OCI-LY1 (cell line): ENCODE results near the gene PRRX1.

ENCODE experiments used
- H2AFZ ChIP-seq: fragments of 200-600 bp; sonication (generic), shearing (Covaris generic); 2 replicates; pipeline ENCODE4 v1.6.0; 2014; ENCODE audit warnings: antibody characterized with exemption, mild to moderate bottlenecking, low read length
- H3F3A ChIP-seq: fragments of 200-600 bp; sonication (generic), shearing (Covaris generic); 2 replicates; pipeline ENCODE4 v1.6.0; 2014; ENCODE audit warnings: mild to moderate bottlenecking, antibody characterized with exemption, low read length, moderate library complexity; ENCODE audit not compliant: insufficient read depth
- H3K27ac ChIP-seq: fragments of 200-600 bp; sonication (generic); 2 replicates; pipeline ENCODE4 v1.5.1; 2014; ENCODE audit warnings: low read length, mixed run types, mild to moderate bottlenecking, low read depth; ENCODE audit not compliant: poor library complexity, severe bottlenecking
- H3K27me3 ChIP-seq: fragments of 200-600 bp; sonication (generic); 2 replicates; pipeline ENCODE4 v1.6.0; 2014; ENCODE audit warnings: antibody characterized with exemption, mild to moderate bottlenecking, low read length, moderate library complexity; ENCODE audit not compliant: insufficient read depth
- H3K36me3 ChIP-seq: fragments of 200-600 bp; sonication (generic); 2 replicates; pipeline ENCODE4 v1.6.1; 2014; ENCODE audit warnings: mild to moderate bottlenecking, antibody characterized with exemption, low read length, moderate library complexity, mixed read lengths; ENCODE audit not compliant: insufficient read depth
- H3K4me1 ChIP-seq: fragments of 200-600 bp; sonication (generic); 2 replicates; pipeline ENCODE4 v1.5.1; 2014; ENCODE audit warnings: mild to moderate bottlenecking, low read length, moderate library complexity; ENCODE audit not compliant: insufficient read depth, severe bottlenecking
- H3K4me2 ChIP-seq: fragments of 200-600 bp; sonication (generic), shearing (Covaris generic); 2 replicates; pipeline ENCODE4 v1.6.1; 2014; ENCODE audit warnings: low read length
- H3K4me3 ChIP-seq: fragments of 200-600 bp; sonication (generic); 2 replicates; pipeline ENCODE4 v1.5.1; 2014; ENCODE audit warnings: low read length, low read depth, mild to moderate bottlenecking, mixed read lengths; ENCODE audit not compliant: poor library complexity, severe bottlenecking
- H3K79me2 ChIP-seq: fragments of 200-600 bp; shearing (Covaris generic); 2 replicates; pipeline ENCODE4 v1.6.1; 2016; ENCODE audit warnings: mixed run types, low read length, mixed read lengths; ENCODE audit not compliant: insufficient read depth
- H3K9ac ChIP-seq: fragments of 200-600 bp; sonication (generic), shearing (Covaris generic); 2 replicates; pipeline ENCODE4 v1.6.1; 2014; ENCODE audit warnings: mild to moderate bottlenecking, low read length, mixed read lengths
- H3K9me2 ChIP-seq: fragments of 200-600 bp; sonication (generic), shearing (Covaris generic); 2 replicates; pipeline ENCODE4 v1.6.1; 2014; ENCODE audit warnings: low read depth, mild to moderate bottlenecking, low read length, mixed read lengths
- H3K9me3 ChIP-seq: fragments of 200-600 bp; shearing (Covaris generic); 2 replicates; pipeline ENCODE4 v1.6.1; 2014; ENCODE audit warnings: low read length, mixed read lengths
- H4K20me1 ChIP-seq: fragments of 200-600 bp; sonication (generic), shearing (Covaris generic); 2 replicates; pipeline ENCODE4 v1.6.0; 2016; ENCODE audit warnings: mild to moderate bottlenecking, low read length; ENCODE audit not compliant: insufficient read depth
- EZH2 ChIP-seq: fragments of 200-600 bp; sonication (generic), shearing (Covaris generic); IDR thresholded peaks from 2 replicates; pipeline ENCODE4 v1.8.0; 2017; ENCODE audit warnings: borderline replicate concordance, mixed run types, mild to moderate bottlenecking, antibody characterized with exemption, low read length, moderate library complexity, mixed read lengths
- TF ChIP-seq, protein P1 (sequence below): fragments of 200-600 bp; sonication (generic), shearing (Covaris generic); IDR thresholded peaks from 2 replicates; pipeline ENCODE4 v1.5.1; 2017; ENCODE audit warnings: mild to moderate bottlenecking, antibody characterized with exemption, low read length, moderate library complexity, mixed read lengths

PRRX1 gene

DNA sequence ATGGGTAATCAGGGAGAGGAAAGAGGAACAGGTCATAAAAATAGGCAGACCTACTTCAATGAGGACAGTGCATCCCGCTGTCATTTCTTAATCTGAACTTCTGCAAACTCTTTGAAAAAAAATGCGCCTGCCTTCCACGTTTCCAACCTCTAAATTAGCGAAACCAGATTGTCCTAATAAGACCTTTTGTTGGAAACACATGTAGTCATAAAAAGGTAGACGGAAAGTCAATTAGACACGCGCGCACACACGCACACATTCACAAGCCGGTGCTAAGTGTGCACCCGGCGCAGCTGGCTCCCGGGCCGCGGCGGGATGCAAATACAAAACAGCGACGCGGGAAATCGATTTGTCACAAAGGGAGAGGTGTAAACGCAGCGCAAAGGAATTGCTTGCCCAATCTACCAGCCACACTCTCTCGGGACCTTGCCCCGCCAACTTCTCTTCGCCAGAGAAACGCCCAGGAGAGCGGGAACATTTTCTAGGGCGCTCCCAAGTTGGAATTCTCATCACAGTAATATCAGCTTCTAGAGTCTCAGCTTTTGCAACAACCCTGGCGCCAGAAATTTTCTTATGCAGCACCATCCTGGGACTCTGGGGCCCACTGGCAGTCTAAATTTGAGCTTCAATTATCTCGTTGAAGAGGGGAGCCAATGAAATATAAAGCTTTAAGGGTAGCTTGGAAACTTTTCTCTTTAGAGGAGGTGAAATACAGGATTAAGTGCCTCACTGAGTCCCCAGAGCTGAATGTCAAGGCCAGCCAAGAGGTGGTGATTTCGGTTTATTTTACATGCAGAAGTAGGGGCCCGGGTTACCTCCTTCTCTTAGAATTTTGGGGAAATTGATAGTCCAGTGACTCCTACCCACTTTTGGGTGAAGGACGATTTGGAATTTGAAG, 4.5 kb downstream of the PRRX1 start:
- Histone ChIP-seq H3K27me3 (no peaks in the 10 kb centered on the region), H3K9me2 (no peaks in the 10 kb centered on the region), H3K4me3 (no peak overlapping the region), H3K9me3 (no peaks in the 10 kb centered on the region), H3K79me2 (no peaks in the 10 kb centered on the region), H3K9ac (no peak overlapping the region), H3K4me1 (no peaks in the 10 kb centered on the region), H4K20me1 (no peaks in the 10 kb centered on the region), H3K4me2 (no peak overlapping the region), H3K27ac (no peak overlapping the region), H3K36me3 (no peaks in the 10 kb centered on the region), H2AFZ (no peak overlapping the region), H3F3A (no peaks in the 10 kb centered on the region)
- TF ChIP-seq, protein P1, sequence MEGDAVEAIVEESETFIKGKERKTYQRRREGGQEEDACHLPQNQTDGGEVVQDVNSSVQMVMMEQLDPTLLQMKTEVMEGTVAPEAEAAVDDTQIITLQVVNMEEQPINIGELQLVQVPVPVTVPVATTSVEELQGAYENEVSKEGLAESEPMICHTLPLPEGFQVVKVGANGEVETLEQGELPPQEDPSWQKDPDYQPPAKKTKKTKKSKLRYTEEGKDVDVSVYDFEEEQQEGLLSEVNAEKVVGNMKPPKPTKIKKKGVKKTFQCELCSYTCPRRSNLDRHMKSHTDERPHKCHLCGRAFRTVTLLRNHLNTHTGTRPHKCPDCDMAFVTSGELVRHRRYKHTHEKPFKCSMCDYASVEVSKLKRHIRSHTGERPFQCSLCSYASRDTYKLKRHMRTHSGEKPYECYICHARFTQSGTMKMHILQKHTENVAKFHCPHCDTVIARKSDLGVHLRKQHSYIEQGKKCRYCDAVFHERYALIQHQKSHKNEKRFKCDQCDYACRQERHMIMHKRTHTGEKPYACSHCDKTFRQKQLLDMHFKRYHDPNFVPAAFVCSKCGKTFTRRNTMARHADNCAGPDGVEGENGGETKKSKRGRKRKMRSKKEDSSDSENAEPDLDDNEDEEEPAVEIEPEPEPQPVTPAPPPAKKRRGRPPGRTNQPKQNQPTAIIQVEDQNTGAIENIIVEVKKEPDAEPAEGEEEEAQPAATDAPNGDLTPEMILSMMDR: no peak
- no peak for TF ChIP-seq EZH2

DNA sequence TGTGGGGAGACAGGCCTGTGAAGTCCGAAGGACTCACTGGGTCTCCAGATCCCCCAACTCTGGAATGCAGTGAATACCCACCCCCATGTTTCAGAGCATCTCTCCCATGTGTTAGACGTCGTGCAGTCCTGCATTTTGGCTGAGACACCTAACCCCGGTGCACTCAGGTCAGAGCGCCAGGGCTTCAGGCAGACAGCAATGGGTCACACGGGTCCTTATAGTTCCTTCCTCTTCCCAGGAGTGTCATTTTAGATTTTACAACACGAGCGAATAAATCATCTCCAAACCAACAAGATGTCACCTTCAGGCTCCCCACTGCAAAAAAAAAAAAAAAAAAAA, 5.1 kb downstream of the PRRX1 start:
- TF ChIP-seq, protein P1: no peak
- no peak for TF ChIP-seq EZH2
- H3K27ac ChIP-seq: no peak overlapping the region
- no peaks in the 10 kb centered on the region for H3K9me3 ChIP-seq
- no peak overlapping the region for H2AFZ ChIP-seq
- no peaks in the 10 kb centered on the region for H3K36me3 ChIP-seq
- H3K4me2 ChIP-seq: no peak overlapping the region
- H3K9me2 ChIP-seq: no peaks in the 10 kb centered on the region
- H3K4me1 ChIP-seq: no peaks in the 10 kb centered on the region
- H3F3A ChIP-seq: no peaks in the 10 kb centered on the region
- H3K9ac ChIP-seq: no peak overlapping the region
- H4K20me1 ChIP-seq: no peaks in the 10 kb centered on the region
- H3K79me2 ChIP-seq: no peaks in the 10 kb centered on the region
- H3K4me3 ChIP-seq: no peak overlapping the region
- no peaks in the 10 kb centered on the region for H3K27me3 ChIP-seq

DNA sequence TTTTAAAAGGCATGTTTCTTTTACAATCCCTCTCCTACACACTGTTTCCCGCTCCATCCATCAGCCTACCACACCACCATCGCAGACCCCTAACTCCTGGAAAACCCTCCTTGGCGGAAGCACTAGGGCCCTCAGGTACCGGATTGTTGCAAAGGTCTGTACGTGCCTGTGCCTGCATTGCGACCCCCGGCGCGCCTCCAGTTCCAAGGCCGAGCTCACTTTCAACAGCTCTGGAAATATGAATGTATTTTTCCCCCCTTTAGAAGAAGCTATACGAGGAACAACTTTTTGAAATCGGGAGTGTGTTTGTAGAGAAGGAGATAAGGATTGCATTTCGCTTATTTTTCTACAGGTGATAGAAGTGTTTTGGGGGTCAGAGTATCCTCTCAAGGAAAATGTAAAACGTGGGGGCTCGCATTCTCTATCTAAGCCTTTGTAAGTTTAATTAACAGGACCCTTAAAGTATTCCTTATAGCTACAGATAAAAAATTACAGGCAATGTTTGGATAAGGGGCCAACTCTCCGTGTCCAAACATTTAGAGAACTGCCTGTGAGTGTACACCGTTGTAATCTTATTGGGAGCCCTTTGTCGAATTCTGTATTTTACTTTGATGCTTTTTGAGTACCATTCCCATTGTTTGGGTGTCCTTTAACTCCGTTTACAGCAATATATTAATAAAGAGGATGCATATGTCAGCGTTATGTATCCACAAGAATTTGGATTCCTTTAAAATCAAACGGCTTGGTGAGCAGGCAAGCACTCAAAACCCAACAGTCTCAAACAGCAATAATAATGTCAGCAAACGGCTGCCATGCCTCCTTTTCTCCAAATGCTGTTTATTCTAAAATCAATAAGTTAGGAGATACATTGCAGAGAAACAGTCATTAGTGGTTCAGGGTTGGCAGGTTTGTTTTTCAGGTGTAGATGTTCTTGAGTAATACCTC, 5.9 kb downstream of the PRRX1 start:
- no peaks in the 10 kb centered on the region for H3K36me3 ChIP-seq
- H3K9me3 ChIP-seq: no peaks in the 10 kb centered on the region
- H3F3A ChIP-seq: no peaks in the 10 kb centered on the region
- H3K9me2 ChIP-seq: no peaks in the 10 kb centered on the region
- no peak for TF ChIP-seq EZH2
- TF ChIP-seq, protein P1: no peak
- no peaks in the 10 kb centered on the region for H3K27me3 ChIP-seq
- H3K4me3 ChIP-seq: no peak overlapping the region
- no peak overlapping the region for H3K4me2 ChIP-seq
- no peak overlapping the region for H3K27ac ChIP-seq
- no peak overlapping the region for H3K9ac ChIP-seq
- no peaks in the 10 kb centered on the region for H4K20me1 ChIP-seq
- H3K79me2 ChIP-seq: no peaks in the 10 kb centered on the region
- H2AFZ ChIP-seq: no peak overlapping the region
- H3K4me1 ChIP-seq: no peaks in the 10 kb centered on the region
